GM23338 (cell line): ENCODE data around the gene C15orf62.

Experiments
- CREB1 ChIP-seq: fragments of 250-450 bp; sonication (Bioruptor Pico); IDR thresholded peaks from 2 replicates; pipeline ENCODE4 v1.5.0; 2020; ENCODE audit warnings: low read depth, mild to moderate bottlenecking, moderate library complexity
- EZH2 ChIP-seq: fragments of 200-600 bp; sonication (generic); IDR thresholded peaks from one replicate; pipeline ENCODE4 v1.8.0; 2017; ENCODE audit warnings: antibody characterized with exemption, mild to moderate bottlenecking, low read depth; ENCODE audit not compliant: unreplicated experiment
- EZH2phosphoT487 ChIP-seq: fragments of 200-600 bp; sonication (generic); IDR thresholded peaks from one replicate; pipeline ENCODE4 v1.8.1; 2018; ENCODE audit warnings: antibody characterized with exemption; ENCODE audit not compliant: unreplicated experiment
- JUNB ChIP-seq: IDR thresholded peaks from one replicate; pipeline ENCODE4 v1.6.1; 2016; ENCODE audit warnings: antibody characterized with exemption; ENCODE audit not compliant: unreplicated experiment
- NANOG ChIP-seq: IDR thresholded peaks from 2 replicates; pipeline ENCODE4 v1.6.1; 2016; ENCODE audit warnings: antibody characterized with exemption, borderline replicate concordance
- POLR2AphosphoS5 ChIP-seq: IDR thresholded peaks from 2 replicates; pipeline ENCODE4 v1.6.1; 2016; ENCODE audit warnings: antibody characterized with exemption, low read depth
- STAT1 ChIP-seq: IDR thresholded peaks from one replicate; pipeline ENCODE4 v1.6.1; 2016; ENCODE audit warnings: antibody characterized with exemption; ENCODE audit not compliant: unreplicated experiment
- ZNF114 ChIP-seq: fragments of 250-450 bp; sonication (Bioruptor Pico); IDR thresholded peaks from 2 replicates; pipeline ENCODE4 v1.5.0; 2020; ENCODE audit warnings: mild to moderate bottlenecking, moderate library complexity
- ZNF331 ChIP-seq: fragments of 250-450 bp; sonication (Bioruptor Pico); IDR thresholded peaks from 2 replicates; pipeline ENCODE4 v1.5.0; 2020; ENCODE audit warnings: low read depth, mild to moderate bottlenecking, moderate library complexity
- TF ChIP-seq, protein P1 (sequence below), 2 experiments: fragments of 200-600 bp in 1 of 2; sonication (generic) in 1 of 2; conservative IDR thresholded peaks; 2 replicates each; pipeline versions ENCODE4 v1.5.1 to v1.6.1; 2016 to 2017; ENCODE audit warnings: antibody characterized with exemption in 2 of 2, low read depth in 2 of 2, mild to moderate bottlenecking in 2 of 2, moderate library complexity in 1 of 2
- TF ChIP-seq, protein P2 (sequence below): IDR thresholded peaks from one replicate; pipeline ENCODE4 v1.6.1; 2018; ENCODE audit warnings: antibody characterized with exemption; ENCODE audit not compliant: unreplicated experiment
- TF ChIP-seq, protein P3 (sequence below): IDR thresholded peaks from 2 replicates; pipeline ENCODE4 v1.6.1; 2016; ENCODE audit warnings: antibody characterized with exemption
- TF ChIP-seq, protein P4 (sequence below): fragments of 250-450 bp; sonication (Bioruptor Pico); IDR thresholded peaks from 2 replicates; pipeline ENCODE4 v1.5.0; 2020; ENCODE audit warnings: mild to moderate bottlenecking, moderate library complexity

DNA sequence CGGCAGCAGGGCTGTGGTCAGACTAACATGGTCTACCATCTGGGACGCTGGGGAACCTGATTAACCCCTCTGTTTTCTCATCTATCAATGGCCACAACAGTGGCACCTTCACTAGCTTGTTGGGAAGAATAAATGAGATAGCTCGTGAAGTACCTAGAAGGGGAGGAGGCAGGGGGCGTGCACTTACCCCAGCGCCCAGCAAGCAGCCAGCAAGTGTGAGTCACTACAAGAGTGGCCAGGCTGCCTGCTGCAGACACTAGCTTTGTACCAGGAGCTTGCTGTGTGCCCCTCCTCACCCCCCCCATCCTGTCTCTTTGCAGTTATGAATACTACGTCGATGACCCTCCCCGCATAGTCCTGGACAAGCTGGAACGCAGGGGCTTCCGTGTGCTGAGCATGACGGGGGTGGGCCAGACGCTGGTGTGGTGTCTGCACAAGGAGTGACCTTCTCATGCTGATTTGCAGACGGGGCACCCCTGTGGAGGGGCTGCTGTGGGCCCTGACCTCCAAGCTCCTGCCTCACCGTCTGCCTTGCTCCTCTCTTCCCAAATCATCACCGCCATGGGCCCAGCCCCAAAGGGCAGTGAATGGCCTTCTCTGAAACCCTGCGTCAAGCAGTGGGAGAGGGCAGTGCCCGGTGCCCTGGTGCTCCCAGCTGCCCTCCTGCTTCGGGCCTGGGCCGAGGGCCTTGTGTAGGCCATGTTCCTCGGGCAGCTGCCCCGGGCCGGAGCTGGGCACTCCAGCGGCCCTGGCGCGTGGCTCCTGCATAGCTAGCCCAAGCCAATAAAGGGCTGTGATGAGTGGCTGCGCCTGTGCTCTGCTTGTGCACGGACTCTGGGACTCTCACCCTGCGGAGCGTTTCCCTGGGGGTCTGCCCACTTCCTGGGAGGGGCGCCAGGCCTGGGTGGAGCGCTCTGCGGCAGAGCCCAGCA, 2.6 kb upstream of the C15orf62 start:
- TF ChIP-seq, protein P1, sequence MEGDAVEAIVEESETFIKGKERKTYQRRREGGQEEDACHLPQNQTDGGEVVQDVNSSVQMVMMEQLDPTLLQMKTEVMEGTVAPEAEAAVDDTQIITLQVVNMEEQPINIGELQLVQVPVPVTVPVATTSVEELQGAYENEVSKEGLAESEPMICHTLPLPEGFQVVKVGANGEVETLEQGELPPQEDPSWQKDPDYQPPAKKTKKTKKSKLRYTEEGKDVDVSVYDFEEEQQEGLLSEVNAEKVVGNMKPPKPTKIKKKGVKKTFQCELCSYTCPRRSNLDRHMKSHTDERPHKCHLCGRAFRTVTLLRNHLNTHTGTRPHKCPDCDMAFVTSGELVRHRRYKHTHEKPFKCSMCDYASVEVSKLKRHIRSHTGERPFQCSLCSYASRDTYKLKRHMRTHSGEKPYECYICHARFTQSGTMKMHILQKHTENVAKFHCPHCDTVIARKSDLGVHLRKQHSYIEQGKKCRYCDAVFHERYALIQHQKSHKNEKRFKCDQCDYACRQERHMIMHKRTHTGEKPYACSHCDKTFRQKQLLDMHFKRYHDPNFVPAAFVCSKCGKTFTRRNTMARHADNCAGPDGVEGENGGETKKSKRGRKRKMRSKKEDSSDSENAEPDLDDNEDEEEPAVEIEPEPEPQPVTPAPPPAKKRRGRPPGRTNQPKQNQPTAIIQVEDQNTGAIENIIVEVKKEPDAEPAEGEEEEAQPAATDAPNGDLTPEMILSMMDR (conservative IDR thresholded peaks at IDR 0.05; ENCODE audit: low read depth in 2 of 2) = no peak
- TF ChIP-seq EZH2phosphoT487 = no peak
- no peak for TF ChIP-seq POLR2AphosphoS5
- no peak for TF ChIP-seq EZH2
- TF ChIP-seq, protein P2, sequence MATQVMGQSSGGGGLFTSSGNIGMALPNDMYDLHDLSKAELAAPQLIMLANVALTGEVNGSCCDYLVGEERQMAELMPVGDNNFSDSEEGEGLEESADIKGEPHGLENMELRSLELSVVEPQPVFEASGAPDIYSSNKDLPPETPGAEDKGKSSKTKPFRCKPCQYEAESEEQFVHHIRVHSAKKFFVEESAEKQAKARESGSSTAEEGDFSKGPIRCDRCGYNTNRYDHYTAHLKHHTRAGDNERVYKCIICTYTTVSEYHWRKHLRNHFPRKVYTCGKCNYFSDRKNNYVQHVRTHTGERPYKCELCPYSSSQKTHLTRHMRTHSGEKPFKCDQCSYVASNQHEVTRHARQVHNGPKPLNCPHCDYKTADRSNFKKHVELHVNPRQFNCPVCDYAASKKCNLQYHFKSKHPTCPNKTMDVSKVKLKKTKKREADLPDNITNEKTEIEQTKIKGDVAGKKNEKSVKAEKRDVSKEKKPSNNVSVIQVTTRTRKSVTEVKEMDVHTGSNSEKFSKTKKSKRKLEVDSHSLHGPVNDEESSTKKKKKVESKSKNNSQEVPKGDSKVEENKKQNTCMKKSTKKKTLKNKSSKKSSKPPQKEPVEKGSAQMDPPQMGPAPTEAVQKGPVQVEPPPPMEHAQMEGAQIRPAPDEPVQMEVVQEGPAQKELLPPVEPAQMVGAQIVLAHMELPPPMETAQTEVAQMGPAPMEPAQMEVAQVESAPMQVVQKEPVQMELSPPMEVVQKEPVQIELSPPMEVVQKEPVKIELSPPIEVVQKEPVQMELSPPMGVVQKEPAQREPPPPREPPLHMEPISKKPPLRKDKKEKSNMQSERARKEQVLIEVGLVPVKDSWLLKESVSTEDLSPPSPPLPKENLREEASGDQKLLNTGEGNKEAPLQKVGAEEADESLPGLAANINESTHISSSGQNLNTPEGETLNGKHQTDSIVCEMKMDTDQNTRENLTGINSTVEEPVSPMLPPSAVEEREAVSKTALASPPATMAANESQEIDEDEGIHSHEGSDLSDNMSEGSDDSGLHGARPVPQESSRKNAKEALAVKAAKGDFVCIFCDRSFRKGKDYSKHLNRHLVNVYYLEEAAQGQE = no peak
- TF ChIP-seq CREB1 (CRISPR knock-in tag) = no peak
- TF ChIP-seq ZNF114 (CRISPR knock-in tag) = no peak
- TF ChIP-seq, protein P3, sequence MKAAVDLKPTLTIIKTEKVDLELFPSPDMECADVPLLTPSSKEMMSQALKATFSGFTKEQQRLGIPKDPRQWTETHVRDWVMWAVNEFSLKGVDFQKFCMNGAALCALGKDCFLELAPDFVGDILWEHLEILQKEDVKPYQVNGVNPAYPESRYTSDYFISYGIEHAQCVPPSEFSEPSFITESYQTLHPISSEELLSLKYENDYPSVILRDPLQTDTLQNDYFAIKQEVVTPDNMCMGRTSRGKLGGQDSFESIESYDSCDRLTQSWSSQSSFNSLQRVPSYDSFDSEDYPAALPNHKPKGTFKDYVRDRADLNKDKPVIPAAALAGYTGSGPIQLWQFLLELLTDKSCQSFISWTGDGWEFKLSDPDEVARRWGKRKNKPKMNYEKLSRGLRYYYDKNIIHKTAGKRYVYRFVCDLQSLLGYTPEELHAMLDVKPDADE = no peak
- TF ChIP-seq JUNB = no peak
- TF ChIP-seq ZNF331 (CRISPR knock-in tag) = no peak
- TF ChIP-seq NANOG = no peak
- no peak for TF ChIP-seq STAT1
- TF ChIP-seq, protein P4, sequence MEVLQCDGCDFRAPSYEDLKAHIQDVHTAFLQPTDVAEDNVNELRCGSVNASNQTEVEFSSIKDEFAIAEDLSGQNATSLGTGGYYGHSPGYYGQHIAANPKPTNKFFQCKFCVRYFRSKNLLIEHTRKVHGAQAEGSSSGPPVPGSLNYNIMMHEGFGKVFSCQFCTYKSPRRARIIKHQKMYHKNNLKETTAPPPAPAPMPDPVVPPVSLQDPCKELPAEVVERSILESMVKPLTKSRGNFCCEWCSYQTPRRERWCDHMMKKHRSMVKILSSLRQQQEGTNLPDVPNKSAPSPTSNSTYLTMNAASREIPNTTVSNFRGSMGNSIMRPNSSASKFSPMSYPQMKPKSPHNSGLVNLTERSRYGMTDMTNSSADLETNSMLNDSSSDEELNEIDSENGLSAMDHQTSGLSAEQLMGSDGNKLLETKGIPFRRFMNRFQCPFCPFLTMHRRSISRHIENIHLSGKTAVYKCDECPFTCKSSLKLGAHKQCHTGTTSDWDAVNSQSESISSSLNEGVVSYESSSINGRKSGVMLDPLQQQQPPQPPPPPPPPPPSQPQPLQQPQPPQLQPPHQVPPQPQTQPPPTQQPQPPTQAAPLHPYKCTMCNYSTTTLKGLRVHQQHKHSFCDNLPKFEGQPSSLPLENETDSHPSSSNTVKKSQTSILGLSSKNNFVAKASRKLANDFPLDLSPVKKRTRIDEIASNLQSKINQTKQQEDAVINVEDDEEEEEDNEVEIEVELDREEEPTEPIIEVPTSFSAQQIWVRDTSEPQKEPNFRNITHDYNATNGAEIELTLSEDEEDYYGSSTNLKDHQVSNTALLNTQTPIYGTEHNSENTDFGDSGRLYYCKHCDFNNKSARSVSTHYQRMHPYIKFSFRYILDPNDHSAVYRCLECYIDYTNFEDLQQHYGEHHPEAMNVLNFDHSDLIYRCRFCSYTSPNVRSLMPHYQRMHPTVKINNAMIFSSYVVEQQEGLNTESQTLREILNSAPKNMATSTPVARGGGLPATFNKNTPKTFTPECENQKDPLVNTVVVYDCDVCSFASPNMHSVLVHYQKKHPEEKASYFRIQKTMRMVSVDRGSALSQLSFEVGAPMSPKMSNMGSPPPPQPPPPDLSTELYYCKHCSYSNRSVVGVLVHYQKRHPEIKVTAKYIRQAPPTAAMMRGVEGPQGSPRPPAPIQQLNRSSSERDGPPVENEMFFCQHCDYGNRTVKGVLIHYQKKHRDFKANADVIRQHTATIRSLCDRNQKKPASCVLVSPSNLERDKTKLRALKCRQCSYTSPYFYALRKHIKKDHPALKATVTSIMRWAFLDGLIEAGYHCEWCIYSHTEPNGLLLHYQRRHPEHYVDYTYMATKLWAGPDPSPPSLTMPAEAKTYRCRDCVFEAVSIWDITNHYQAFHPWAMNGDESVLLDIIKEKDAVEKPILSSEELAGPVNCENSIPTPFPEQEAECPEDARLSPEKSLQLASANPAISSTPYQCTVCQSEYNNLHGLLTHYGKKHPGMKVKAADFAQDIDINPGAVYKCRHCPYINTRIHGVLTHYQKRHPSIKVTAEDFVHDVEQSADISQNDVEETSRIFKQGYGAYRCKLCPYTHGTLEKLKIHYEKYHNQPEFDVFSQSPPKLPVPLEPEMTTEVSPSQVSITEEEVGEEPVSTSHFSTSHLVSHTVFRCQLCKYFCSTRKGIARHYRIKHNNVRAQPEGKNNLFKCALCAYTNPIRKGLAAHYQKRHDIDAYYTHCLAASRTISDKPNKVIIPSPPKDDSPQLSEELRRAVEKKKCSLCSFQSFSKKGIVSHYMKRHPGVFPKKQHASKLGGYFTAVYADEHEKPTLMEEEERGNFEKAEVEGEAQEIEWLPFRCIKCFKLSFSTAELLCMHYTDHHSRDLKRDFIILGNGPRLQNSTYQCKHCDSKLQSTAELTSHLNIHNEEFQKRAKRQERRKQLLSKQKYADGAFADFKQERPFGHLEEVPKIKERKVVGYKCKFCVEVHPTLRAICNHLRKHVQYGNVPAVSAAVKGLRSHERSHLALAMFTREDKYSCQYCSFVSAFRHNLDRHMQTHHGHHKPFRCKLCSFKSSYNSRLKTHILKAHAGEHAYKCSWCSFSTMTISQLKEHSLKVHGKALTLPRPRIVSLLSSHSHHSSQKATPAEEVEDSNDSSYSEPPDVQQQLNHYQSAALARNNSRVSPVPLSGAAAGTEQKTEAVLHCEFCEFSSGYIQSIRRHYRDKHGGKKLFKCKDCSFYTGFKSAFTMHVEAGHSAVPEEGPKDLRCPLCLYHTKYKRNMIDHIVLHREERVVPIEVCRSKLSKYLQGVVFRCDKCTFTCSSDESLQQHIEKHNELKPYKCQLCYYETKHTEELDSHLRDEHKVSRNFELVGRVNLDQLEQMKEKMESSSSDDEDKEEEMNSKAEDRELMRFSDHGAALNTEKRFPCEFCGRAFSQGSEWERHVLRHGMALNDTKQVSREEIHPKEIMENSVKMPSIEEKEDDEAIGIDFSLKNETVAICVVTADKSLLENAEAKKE (CRISPR knock-in tag) = no peak
